Measurements from ENCODE around the gene REEP3. TPM values are rescaled to one million over a fixed set of nuclear protein-coding genes. Genes with fewer than 3 reads are reported as not detected.

REEP3 gene
- total and polyA plus RNA-seq, 8 donors, result 7.3 to 90.4 (median 30.3) TPM

- 84 to 98% (median 95%) methylated on average over 5 of the region's 5 CpGs for WGBS, 5 donors
- intact Hi-C loops (cut with DNase I; ENCODE audit: low total_unique reads), result no loop called here
- Histone ChIP-seq H3K4me3 (no peak overlapping the region), H3K27ac (no peak overlapping the region), H3K36me3 (no peaks in the 10 kb centered on the region), H3K27me3 (no peaks in the 10 kb centered on the region), H3K9me3 (no peaks in the 10 kb centered on the region), H3K4me1 (peaks cover 0 to 43% (median 22%) of the 10 kb centered on the region in 4 donors)
- TF ChIP-seq POLR2A (IDR thresholded peaks at IDR 0.05) (no peak), EP300 (IDR thresholded peaks at IDR 0.05) (no peak), POLR2AphosphoS5 (IDR thresholded peaks at IDR 0.05) (no peak), CTCF (IDR thresholded peaks at IDR 0.05) (no peak)
- no peak for DNase-seq
Observed at GRCh38 chr10:63480237-63480636, 41.0 kb upstream of the REEP3 start.

GRCh38 chr10:63481815-63482421 is 39.3 kb upstream of the REEP3 start:
- 57 to 69% (median 62%) methylated on average over 6 of the region's 6 CpGs for WGBS, 5 donors
- H3K4me3 ChIP-seq, result no peak overlapping the region
- peaks cover 0 to 51% (median 29%) of the 10 kb centered on the region in 4 donors for H3K4me1 ChIP-seq
- H3K36me3 ChIP-seq, result no peaks in the 10 kb centered on the region
- DNase-seq, result peak in 1 of 2 donors; percentile 12
- peak overlapping the region in 1 of 5 donors; percentile 55 for H3K27ac ChIP-seq
- H3K9me3 ChIP-seq, result no peaks in the 10 kb centered on the region
- no peaks in the 10 kb centered on the region for H3K27me3 ChIP-seq
- intact Hi-C loops (cut with DNase I; ENCODE audit: low total_unique reads), result no loop called here
- no peak for TF ChIP-seq EP300 (IDR thresholded peaks at IDR 0.05)
- no peak for TF ChIP-seq POLR2A (IDR thresholded peaks at IDR 0.05)
- TF ChIP-seq CTCF (IDR thresholded peaks at IDR 0.05), result no peak
- TF ChIP-seq POLR2AphosphoS5 (IDR thresholded peaks at IDR 0.05), result no peak

DNA sequence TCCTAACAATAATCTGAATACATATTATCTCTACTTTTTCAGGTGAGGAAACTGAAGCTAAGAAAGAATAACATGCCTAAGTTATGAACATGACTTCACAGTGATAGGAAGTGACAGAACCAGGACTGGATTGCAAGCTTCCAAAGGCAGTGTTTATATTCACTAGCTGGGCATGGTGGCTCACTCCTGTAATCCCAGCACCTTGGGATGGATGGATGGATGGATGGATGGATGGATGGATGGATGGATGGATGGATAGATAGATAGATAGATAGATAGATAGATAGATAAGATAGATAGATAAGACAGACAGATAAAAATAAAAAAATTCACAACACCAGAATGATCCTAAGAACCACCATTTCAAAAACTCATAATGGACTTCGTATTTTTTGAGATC is 37.2 kb upstream of the REEP3 start:
- Histone ChIP-seq H3K4me3 (no peak overlapping the region), H3K27ac (no peak overlapping the region), H3K9me3 (no peaks in the 10 kb centered on the region), H3K4me1 (peaks cover 0 to 57% (median 32%) of the 10 kb centered on the region in 4 donors), H3K27me3 (no peaks in the 10 kb centered on the region), H3K36me3 (no peaks in the 10 kb centered on the region)
- no peak for DNase-seq
- WGBS, 5 donors, result 88 to 97% (median 95%) methylated on average over 1 of the region's 1 CpG
- intact Hi-C loops (cut with DNase I; ENCODE audit: low total_unique reads), result no loop called here
- TF ChIP-seq POLR2AphosphoS5 (IDR thresholded peaks at IDR 0.05) (no peak), CTCF (IDR thresholded peaks at IDR 0.05) (no peak), EP300 (IDR thresholded peaks at IDR 0.05) (no peak), POLR2A (IDR thresholded peaks at IDR 0.05) (no peak)

GRCh38 chr10:63487990-63488389 is 33.2 kb upstream of the REEP3 start:
- H3K4me3 ChIP-seq, result no peak overlapping the region
- peaks cover 0 to 53% (median 25%) of the 10 kb centered on the region in 4 donors for H3K4me1 ChIP-seq
- no peaks in the 10 kb centered on the region for H3K27me3 ChIP-seq
- no peak overlapping the region for H3K27ac ChIP-seq
- DNase-seq, result no peak
- 65 to 81% (median 70%) methylated on average over 3 of the region's 3 CpGs for WGBS, 5 donors
- no peaks in the 10 kb centered on the region for H3K36me3 ChIP-seq
- intact Hi-C loops (cut with DNase I; ENCODE audit: low total_unique reads), result no loop called here
- TF ChIP-seq POLR2AphosphoS5 (IDR thresholded peaks at IDR 0.05), result no peak
- no peak for TF ChIP-seq CTCF (IDR thresholded peaks at IDR 0.05)
- no peak for TF ChIP-seq POLR2A (IDR thresholded peaks at IDR 0.05)
- no peak for TF ChIP-seq EP300 (IDR thresholded peaks at IDR 0.05)
- no peaks in the 10 kb centered on the region for H3K9me3 ChIP-seq
